Transverse colon (tissue), 4 donors: ENCODE measurements around the gene RASL10A.

Source experiments
- EP300 ChIP-seq: sonication (generic); formaldehyde crosslinking; IDR thresholded peaks from one replicate; pipeline ENCODE4 v1.6.1; 2017; ENCODE audit warnings: antibody characterized with exemption, low read depth
- POLR2AphosphoS5 ChIP-seq, 3 donors: sonication (generic); formaldehyde crosslinking; IDR thresholded peaks; one replicate each; pipeline ENCODE4 v1.6.1; 2016; ENCODE audit warnings: antibody characterized with exemption in 3 of 3
- TF ChIP-seq, protein P1 (sequence below), 5 experiments: fragments of 200-600 bp in 3 of 5; fragments of 450-650 bp in 2 of 5; sonication (generic) in 3 of 5; IDR thresholded peaks; 1 replicate in 2 of 5; 2 replicates in 3 of 5; pipeline ENCODE4 v1.5.1; 2016 to 2017; ENCODE audit warnings: antibody characterized with exemption in 5 of 5, inconsistent platforms in 3 of 5, mild to moderate bottlenecking in 2 of 5, moderate library complexity in 1 of 5

DNA sequence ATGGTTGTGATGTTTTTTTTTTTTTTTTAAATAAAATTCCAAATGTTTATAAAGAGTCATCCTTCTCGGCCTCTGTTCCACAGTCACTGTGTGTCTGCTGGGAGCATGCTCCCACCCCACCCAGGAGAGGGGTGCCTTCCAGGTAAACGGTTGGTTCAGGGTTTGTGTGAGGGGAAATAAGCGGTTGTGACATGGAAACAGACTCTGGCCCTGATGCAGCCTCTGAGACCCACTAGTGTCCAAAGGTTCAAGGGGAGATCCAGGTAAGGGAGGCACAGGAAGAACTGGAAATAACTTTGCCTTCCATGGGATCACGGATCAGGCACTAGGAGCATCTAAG is 15.1 kb downstream of the RASL10A start:
- TF ChIP-seq, protein P1, sequence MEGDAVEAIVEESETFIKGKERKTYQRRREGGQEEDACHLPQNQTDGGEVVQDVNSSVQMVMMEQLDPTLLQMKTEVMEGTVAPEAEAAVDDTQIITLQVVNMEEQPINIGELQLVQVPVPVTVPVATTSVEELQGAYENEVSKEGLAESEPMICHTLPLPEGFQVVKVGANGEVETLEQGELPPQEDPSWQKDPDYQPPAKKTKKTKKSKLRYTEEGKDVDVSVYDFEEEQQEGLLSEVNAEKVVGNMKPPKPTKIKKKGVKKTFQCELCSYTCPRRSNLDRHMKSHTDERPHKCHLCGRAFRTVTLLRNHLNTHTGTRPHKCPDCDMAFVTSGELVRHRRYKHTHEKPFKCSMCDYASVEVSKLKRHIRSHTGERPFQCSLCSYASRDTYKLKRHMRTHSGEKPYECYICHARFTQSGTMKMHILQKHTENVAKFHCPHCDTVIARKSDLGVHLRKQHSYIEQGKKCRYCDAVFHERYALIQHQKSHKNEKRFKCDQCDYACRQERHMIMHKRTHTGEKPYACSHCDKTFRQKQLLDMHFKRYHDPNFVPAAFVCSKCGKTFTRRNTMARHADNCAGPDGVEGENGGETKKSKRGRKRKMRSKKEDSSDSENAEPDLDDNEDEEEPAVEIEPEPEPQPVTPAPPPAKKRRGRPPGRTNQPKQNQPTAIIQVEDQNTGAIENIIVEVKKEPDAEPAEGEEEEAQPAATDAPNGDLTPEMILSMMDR (IDR thresholded peaks at IDR 0.05) = no peak
- TF ChIP-seq EP300 (no peak), POLR2AphosphoS5 (IDR thresholded peaks at IDR 0.05) (peak in 1 of 3 donors; percentile 32)
